ENCODE data around the gene FAM98A.
A peak's percentile ranks its signal among the peaks of the same experiment; 100 is the strongest.

Gene FAM98A

GRCh38 chr2:33599175-33599942 is at the start of gene FAM98A:
Gene FAM98A (minus strand): TSS chr2:33599299. CDS start chr2:33599221, 78 bp downstream.
- H3K9me3 ChIP-seq (ENCODE audit: control insufficient read depth, insufficient read depth, low read length): no peaks in the 10 kb centered on the region
- H3K9ac ChIP-seq (ENCODE audit: low read depth, low read length): peak within 1 kb of the TSS; percentile 75
- peaks cover 12% of the 10 kb centered on the region for H3K4me1 ChIP-seq (ENCODE audit: insufficient read depth, low read length)
- H3K36me3 ChIP-seq (ENCODE audit: insufficient read depth, low read length): no peaks in the 10 kb centered on the region

DNA sequence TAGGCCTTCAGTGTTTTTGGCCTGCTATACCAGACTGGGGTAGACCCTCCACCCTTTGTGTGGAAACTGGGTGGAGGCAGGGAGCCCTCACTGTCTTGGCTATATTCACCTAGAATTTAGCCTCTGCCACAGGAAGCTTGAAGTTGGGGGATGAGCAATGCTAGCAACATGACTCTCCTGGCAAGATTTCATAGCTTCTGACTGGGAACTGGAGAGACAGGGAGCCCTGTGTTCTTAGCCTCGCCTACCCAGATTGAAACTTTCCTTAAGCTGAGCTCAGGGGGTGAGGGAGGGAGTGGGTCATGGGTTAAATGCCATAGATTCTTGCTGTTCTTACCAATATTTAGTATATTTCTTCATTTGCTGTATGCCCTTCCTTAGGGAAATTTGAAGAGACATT is 46.8 kb upstream of the FAM98A start:
- Histone ChIP-seq H3K36me3 (ENCODE audit: insufficient read depth, low read length) (no peaks in the 10 kb centered on the region), H3K4me1 (ENCODE audit: insufficient read depth, low read length) (no peaks in the 10 kb centered on the region), H3K9ac (ENCODE audit: low read depth, low read length) (no peak overlapping the region), H3K9me3 (ENCODE audit: control insufficient read depth, insufficient read depth, low read length) (peaks cover 5% of the 10 kb centered on the region)

- Histone ChIP-seq H3K4me1 (ENCODE audit: insufficient read depth, low read length) (no peaks in the 10 kb centered on the region), H3K36me3 (ENCODE audit: insufficient read depth, low read length) (no peaks in the 10 kb centered on the region), H3K9ac (ENCODE audit: low read depth, low read length) (no peak overlapping the region), H3K9me3 (ENCODE audit: control insufficient read depth, insufficient read depth, low read length) (peaks cover 5% of the 10 kb centered on the region)
Observed at GRCh38 chr2:33644215-33644614, 45.1 kb upstream of the FAM98A start.

DNA sequence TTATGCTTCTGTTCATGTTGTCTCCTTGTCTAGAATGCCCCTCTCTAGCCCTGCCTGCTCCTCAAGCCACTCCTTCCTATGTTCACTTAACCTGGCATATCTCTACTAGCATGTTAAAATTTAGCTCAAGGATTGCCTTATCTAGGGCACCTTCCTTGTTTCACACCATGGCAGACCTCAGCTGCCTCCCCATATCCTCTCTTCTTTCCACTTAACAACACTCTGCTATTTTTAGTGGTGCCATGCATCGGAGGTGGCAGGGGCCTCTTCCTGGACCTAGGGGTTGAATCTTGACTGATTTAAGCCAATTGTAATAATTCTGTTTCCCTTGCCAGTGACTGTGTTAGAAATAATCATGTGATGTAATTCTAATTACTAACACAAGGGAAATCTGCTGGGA is 36.9 kb upstream of the FAM98A start:
- Histone ChIP-seq H3K4me1 (ENCODE audit: insufficient read depth, low read length) (0 out of 2 replicates have a peak, but pooled peaks cover 2% of the 10 kb centered on the region), H3K9me3 (ENCODE audit: control insufficient read depth, insufficient read depth, low read length) (no peaks in the 10 kb centered on the region), H3K36me3 (ENCODE audit: insufficient read depth, low read length) (no peaks in the 10 kb centered on the region), H3K9ac (ENCODE audit: low read depth, low read length) (no peak overlapping the region)

- H3K36me3 ChIP-seq (ENCODE audit: insufficient read depth, low read length): no peaks in the 10 kb centered on the region
- H3K9ac ChIP-seq (ENCODE audit: low read depth, low read length): no peak overlapping the region
- no peaks in the 10 kb centered on the region for H3K9me3 ChIP-seq (ENCODE audit: control insufficient read depth, insufficient read depth, low read length)
Observed at GRCh38 chr2:33634261-33634910, 35.3 kb upstream of the FAM98A start.

DNA sequence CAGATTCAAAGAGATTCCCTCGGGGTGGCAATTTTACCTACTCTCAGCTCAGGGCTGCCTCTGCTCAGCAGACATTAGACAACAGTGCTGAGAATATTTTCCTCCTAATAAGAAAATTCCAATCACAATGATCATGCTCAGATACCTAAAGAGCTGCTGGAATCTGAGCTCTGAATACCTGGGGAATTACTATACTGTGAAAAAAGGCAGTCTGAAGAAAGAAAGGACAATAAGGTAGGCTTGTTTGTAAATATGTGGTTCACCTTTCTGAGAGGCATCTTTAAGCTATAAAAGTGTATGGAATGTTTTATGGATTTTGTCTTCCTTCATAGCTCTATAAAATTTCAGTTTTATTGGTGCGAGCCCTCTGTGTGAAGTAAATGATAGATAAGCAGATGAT is 34.2 kb upstream of the FAM98A start:
- H3K9me3 ChIP-seq (ENCODE audit: control insufficient read depth, insufficient read depth, low read length): no peaks in the 10 kb centered on the region
- H3K36me3 ChIP-seq (ENCODE audit: insufficient read depth, low read length): no peaks in the 10 kb centered on the region
- H3K4me1 ChIP-seq (ENCODE audit: insufficient read depth, low read length): 0 out of 2 replicates have a peak, but pooled peaks cover 2% of the 10 kb centered on the region
- no peak overlapping the region for H3K9ac ChIP-seq (ENCODE audit: low read depth, low read length)

More at GRCh38 chr2:33634261-33634910, 35.3 kb upstream of the FAM98A start:
- 0 out of 2 replicates have a peak, but pooled peaks cover 2% of the 10 kb centered on the region for H3K4me1 ChIP-seq (ENCODE audit: insufficient read depth, low read length)

- Histone ChIP-seq H3K4me1 (ENCODE audit: insufficient read depth, low read length) (0 out of 2 replicates have a peak, but pooled peaks cover 2% of the 10 kb centered on the region), H3K9me3 (ENCODE audit: control insufficient read depth, insufficient read depth, low read length) (no peaks in the 10 kb centered on the region), H3K36me3 (ENCODE audit: insufficient read depth, low read length) (no peaks in the 10 kb centered on the region), H3K9ac (ENCODE audit: low read depth, low read length) (no peak overlapping the region)
Observed at GRCh38 chr2:33632831-33633230, 33.7 kb upstream of the FAM98A start.

DNA sequence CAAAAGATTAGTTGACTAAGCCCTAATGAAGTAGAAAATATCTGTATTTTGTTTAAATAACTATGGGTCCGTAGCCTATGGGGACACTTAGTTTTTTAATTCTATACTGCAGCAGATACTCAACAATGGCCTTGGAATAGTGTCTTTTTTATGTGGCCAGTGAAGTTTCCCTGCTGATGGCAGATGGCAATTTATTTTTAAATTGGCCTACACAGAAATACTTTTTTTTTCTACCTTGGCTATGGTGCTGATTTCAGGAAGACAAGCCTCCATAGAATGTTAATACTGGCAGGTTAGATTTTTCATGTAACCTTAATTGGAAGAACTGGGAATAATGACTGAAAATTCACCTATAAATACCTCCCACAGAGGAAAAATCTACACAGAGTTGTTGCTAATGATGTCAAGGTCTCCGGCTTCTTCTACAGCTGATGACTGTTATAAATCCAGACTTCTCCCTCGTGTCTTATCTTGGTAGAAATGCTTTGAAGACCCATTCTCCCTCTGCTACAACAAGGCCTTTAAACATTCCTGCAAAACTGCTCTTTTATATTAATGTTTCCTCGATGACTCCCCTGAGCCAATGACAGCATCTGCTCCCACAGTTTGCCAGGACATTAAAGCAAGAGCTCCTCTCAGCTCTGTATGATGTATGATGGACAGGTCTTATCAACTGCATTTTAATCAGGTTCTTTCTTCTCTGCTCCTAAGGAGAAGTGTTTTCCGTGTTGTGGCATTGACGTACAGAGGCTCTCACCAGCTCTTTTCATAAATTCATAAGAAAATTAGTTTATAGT is 29.1 kb upstream of the FAM98A start:
- H3K36me3 ChIP-seq (ENCODE audit: insufficient read depth, low read length): no peaks in the 10 kb centered on the region
- H3K9ac ChIP-seq (ENCODE audit: low read depth, low read length): no peak overlapping the region
- H3K4me1 ChIP-seq (ENCODE audit: insufficient read depth, low read length): no peaks in the 10 kb centered on the region
- no peaks in the 10 kb centered on the region for H3K9me3 ChIP-seq (ENCODE audit: control insufficient read depth, insufficient read depth, low read length)

GRCh38 chr2:33619028-33619427 is 19.9 kb upstream of the FAM98A start:
- Histone ChIP-seq H3K36me3 (ENCODE audit: insufficient read depth, low read length) (no peaks in the 10 kb centered on the region; the same call in 1 of the 2 replicates), H3K9ac (ENCODE audit: low read depth, low read length) (no peak overlapping the region), H3K9me3 (ENCODE audit: control insufficient read depth, insufficient read depth, low read length) (peaks cover 10% of the 10 kb centered on the region), H3K4me1 (ENCODE audit: insufficient read depth, low read length) (peaks cover 2% of the 10 kb centered on the region; the same call in 1 of the 2 replicates)

- no peak overlapping the region for H3K9ac ChIP-seq (ENCODE audit: low read depth, low read length)
- peaks cover 10% of the 10 kb centered on the region for H3K9me3 ChIP-seq (ENCODE audit: control insufficient read depth, insufficient read depth, low read length)
- H3K36me3 ChIP-seq (ENCODE audit: insufficient read depth, low read length): no peaks in the 10 kb centered on the region; the same call in 1 of the 2 replicates
- peaks cover 4% of the 10 kb centered on the region; the same call in 1 of the 2 replicates for H3K4me1 ChIP-seq (ENCODE audit: insufficient read depth, low read length)
Observed at GRCh38 chr2:33617989-33618388, 18.9 kb upstream of the FAM98A start.

GRCh38 chr2:33617401-33617800 is 18.3 kb upstream of the FAM98A start:
- Histone ChIP-seq H3K9me3 (ENCODE audit: control insufficient read depth, insufficient read depth, low read length) (peaks cover 10% of the 10 kb centered on the region), H3K4me1 (ENCODE audit: insufficient read depth, low read length) (peaks cover 4% of the 10 kb centered on the region; the same call in 1 of the 2 replicates), H3K9ac (ENCODE audit: low read depth, low read length) (no peak overlapping the region), H3K36me3 (ENCODE audit: insufficient read depth, low read length) (no peaks in the 10 kb centered on the region; the same call in 1 of the 2 replicates)

DNA sequence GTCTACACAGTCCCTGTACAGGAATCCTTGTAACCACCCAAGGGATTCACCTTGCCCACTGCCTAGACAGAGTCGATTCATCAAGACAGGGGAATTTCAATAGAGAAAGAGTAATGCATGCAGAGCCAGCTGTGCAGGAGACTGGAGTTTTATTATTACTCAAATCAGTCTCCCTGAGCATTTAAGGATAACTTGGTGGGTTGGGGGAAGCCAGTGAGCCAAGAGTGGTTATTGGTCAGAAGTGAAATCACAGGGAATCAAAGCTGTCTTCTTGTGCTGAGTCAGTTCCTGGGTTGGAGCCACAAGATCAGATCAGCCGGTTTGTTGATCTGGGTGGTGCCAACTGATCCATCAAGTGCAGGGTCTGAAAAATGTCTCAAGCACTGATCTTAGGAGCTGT is 17.8 kb upstream of the FAM98A start:
- Histone ChIP-seq H3K9ac (ENCODE audit: low read depth, low read length) (no peak overlapping the region), H3K4me1 (ENCODE audit: insufficient read depth, low read length) (peaks cover 4% of the 10 kb centered on the region; the same call in 1 of the 2 replicates), H3K36me3 (ENCODE audit: insufficient read depth, low read length) (no peaks in the 10 kb centered on the region; the same call in 1 of the 2 replicates), H3K9me3 (ENCODE audit: control insufficient read depth, insufficient read depth, low read length) (peaks cover 10% of the 10 kb centered on the region)

DNA sequence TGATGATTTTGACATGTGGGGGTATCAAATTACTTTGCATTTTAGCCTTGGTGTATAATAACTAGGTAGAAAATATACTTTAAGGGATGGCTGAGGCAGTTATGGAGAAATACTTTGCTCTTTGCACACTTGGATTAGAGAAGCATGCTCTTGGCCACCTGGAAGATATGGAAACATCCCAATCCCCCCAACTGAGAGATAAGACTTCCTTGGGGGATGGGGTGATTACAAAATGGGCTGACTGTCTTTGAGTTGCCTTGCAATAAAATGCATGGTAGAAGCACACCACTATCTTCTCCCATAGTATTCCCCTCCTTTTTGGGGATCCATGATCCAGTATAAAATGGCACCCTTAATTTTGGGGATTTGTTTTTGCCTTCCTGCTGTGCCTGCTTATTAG is 15.1 kb upstream of the FAM98A start:
- Histone ChIP-seq H3K9ac (ENCODE audit: low read depth, low read length) (no peak overlapping the region), H3K4me1 (ENCODE audit: insufficient read depth, low read length) (peaks cover 4% of the 10 kb centered on the region; the same call in 1 of the 2 replicates), H3K36me3 (ENCODE audit: insufficient read depth, low read length) (peaks cover 1% of the 10 kb centered on the region), H3K9me3 (ENCODE audit: control insufficient read depth, insufficient read depth, low read length) (peaks cover 19% of the 10 kb centered on the region)

GRCh38 chr2:33607905-33608304 is 8.8 kb upstream of the FAM98A start:
- Histone ChIP-seq H3K4me1 (ENCODE audit: insufficient read depth, low read length) (peaks cover 33% of the 10 kb centered on the region), H3K9ac (ENCODE audit: low read depth, low read length) (no peak overlapping the region), H3K36me3 (ENCODE audit: insufficient read depth, low read length) (peaks cover 3% of the 10 kb centered on the region; the same call in 1 of the 2 replicates), H3K9me3 (ENCODE audit: control insufficient read depth, insufficient read depth, low read length) (peaks cover 14% of the 10 kb centered on the region)
